GM12878 (cell line): Measurements from ENCODE around the gene MOGAT3. TPM values are rescaled to one million over a fixed set of nuclear protein-coding genes. Genes with fewer than 3 reads are reported as not detected.

Source experiments
- ATAC-seq: fragments of 200-7000 bp; cut with Tn5 transposase; 3 replicates; pipeline ENCODE4 v1.9.1; 2020; ENCODE audit warnings: mild to moderate bottlenecking, moderate library complexity
- BruUV-seq: library from RNA; stranded (reverse); fragments of 400-500 nt; replicated peaks from 2 replicates; lab custom pipeline; 2021; lab: Mats Ljungman, UMichigan
- CTCF ChIA-PET: fragments of 300-600 bp; sonication (Branson Sonifier 250); formaldehyde crosslinking; extraction: SDS; loops from one replicate; lab custom pipeline; 2021; ENCODE audit warnings: inconsistent platforms; lab: Yijun Ruan, JAX
- POLR2A ChIA-PET: fragments of 350-600 bp; formaldehyde crosslinking; extraction: SDS; loops from one replicate; lab custom pipeline; 2021; ENCODE audit warnings: inconsistent platforms; lab: Charles Lee
- RAD21 ChIA-PET: fragments of 300-600 bp; sonication (Branson Sonifier 250); formaldehyde crosslinking; loops from one replicate; lab custom pipeline; 2023; ENCODE audit warnings: antibody characterized with exemption; ENCODE audit not compliant: unreplicated experiment; lab: Charles Lee
- SMC1A ChIA-PET: fragments of 300-600 bp; sonication (Branson Sonifier 250); formaldehyde crosslinking; loops from one replicate; lab custom pipeline; 2023; ENCODE audit not compliant: unreplicated experiment, uncharacterized antibody; lab: Charles Lee
- DNase-seq: peaks from one replicate; pipeline ENCODE4 v3.0.0-alpha.2; 2011; ENCODE audit warnings: low read depth, low spot score
- FAIRE-seq: peaks from 3 replicates; lab custom pipeline; 2011; peaks lifted over from hg19 to GRCh38; lab: Jason Lieb, UNC
- H2AFZ ChIP-seq: 2 replicates; pipeline ENCODE4 v1.6.0; 2011; ENCODE audit warnings: low read depth, low read length, control low read depth; ENCODE audit not compliant: control insufficient read depth
- H3K27ac ChIP-seq: 2 replicates; pipeline ENCODE4 v1.5.1; 2011; ENCODE audit warnings: control low read depth; ENCODE audit not compliant: control insufficient read depth, insufficient read depth
- H3K27me3 ChIP-seq, 2 experiments: replicated peaks in 1 of 2; 2 replicates each; pipeline versions ENCODE4 v1.6.0 to v1.6.1; 2011; ENCODE audit warnings: low read length in 1 of 2; ENCODE audit not compliant: control insufficient read depth in 2 of 2, insufficient read depth in 2 of 2
- H3K36me3 ChIP-seq, 2 experiments: 2 replicates each; pipeline ENCODE4 v1.5.1; 2011; ENCODE audit warnings: low read length in 1 of 2; ENCODE audit not compliant: control insufficient read depth in 2 of 2, insufficient read depth in 2 of 2
- H3K4me1 ChIP-seq: 2 replicates; pipeline ENCODE4 v1.6.1; 2011; ENCODE audit warnings: mild to moderate bottlenecking, low read length, moderate library complexity, mixed read lengths; ENCODE audit not compliant: control insufficient read depth, insufficient read depth
- H3K4me2 ChIP-seq: 2 replicates; pipeline ENCODE4 v1.6.0; 2011; ENCODE audit warnings: control low read depth; ENCODE audit not compliant: control insufficient read depth, insufficient read depth
- H3K4me3 ChIP-seq: fragments of 200-600 bp; sonication (generic); 2 replicates; pipeline ENCODE4 v1.5.1; 2016
- H3K79me2 ChIP-seq: 2 replicates; pipeline ENCODE4 v1.6.0; 2011; ENCODE audit warnings: low read length; ENCODE audit not compliant: control insufficient read depth, insufficient read depth
- H3K9ac ChIP-seq: 2 replicates; pipeline ENCODE4 v1.8.0; 2011; ENCODE audit warnings: low read length, control low read depth, mixed read lengths; ENCODE audit not compliant: control insufficient read depth, insufficient read depth
- H3K9me3 ChIP-seq: replicated peaks from 3 replicates; pipeline ENCODE4 v1.5.1; 2011; ENCODE audit warnings: mild to moderate bottlenecking, low read length; ENCODE audit not compliant: control insufficient read depth, insufficient read depth
- H4K20me1 ChIP-seq: 2 replicates; pipeline ENCODE4 v1.6.0; 2011; ENCODE audit not compliant: control insufficient read depth, insufficient read depth
- BHLHE40 ChIP-seq, 2 experiments: fragments of 450-650 bp in 1 of 2; IDR thresholded peaks; 2 replicates each; pipeline ENCODE4 v1.6.1; 2011 to 2017; ENCODE audit warnings: low read depth in 2 of 2, borderline replicate concordance in 1 of 2, improper control_type of control experiment in 1 of 2, low read length in 1 of 2, mild to moderate bottlenecking in 1 of 2
- EP300 ChIP-seq, 2 experiments: fragments of 150-350 bp in 1 of 2; IDR thresholded peaks; 2 replicates each; pipeline ENCODE4 v1.6.1; 2011 to 2012; ENCODE audit warnings: low read depth in 2 of 2, low read length in 2 of 2, borderline replicate concordance in 1 of 2, improper control_type of control experiment in 1 of 2, inconsistent platforms in 1 of 2; ENCODE audit not compliant: control insufficient read depth in 1 of 2
- FOXK2 ChIP-seq: fragments of 450-650 bp; IDR thresholded peaks from 2 replicates; pipeline ENCODE4 v1.6.1; 2017; ENCODE audit warnings: mild to moderate bottlenecking, moderate library complexity
- HDGF ChIP-seq: fragments of 450-650 bp; IDR thresholded peaks from 2 replicates; pipeline ENCODE4 v1.6.1; 2016; ENCODE audit warnings: antibody characterized with exemption
- IRF4 ChIP-seq: IDR thresholded peaks from 2 replicates; pipeline ENCODE4 v1.6.1; 2011; ENCODE audit warnings: low read depth, low read length
- KDM1A ChIP-seq: fragments of 200-600 bp; sonication (generic); IDR thresholded peaks from 2 replicates; pipeline ENCODE4 v1.6.1; 2016; ENCODE audit warnings: borderline replicate concordance
- KLF5 ChIP-seq: fragments of 450-650 bp; IDR thresholded peaks from 2 replicates; pipeline ENCODE4 v1.6.1; 2014; ENCODE audit warnings: mild to moderate bottlenecking; ENCODE audit not compliant: partially characterized antibody
- MYB ChIP-seq: fragments of 150-350 bp; IDR thresholded peaks from 2 replicates; pipeline ENCODE4 v1.6.1; 2014; ENCODE audit warnings: mild to moderate bottlenecking, low read depth, low read length, borderline replicate concordance
- NBN ChIP-seq: fragments of 450-650 bp; IDR thresholded peaks from 2 replicates; pipeline ENCODE4 v1.6.1; 2016
- NFIC ChIP-seq: IDR thresholded peaks from 2 replicates; pipeline ENCODE4 v1.6.1; 2012; ENCODE audit warnings: low read depth, mild to moderate bottlenecking, inconsistent platforms, low read length, moderate library complexity
- NFYB ChIP-seq: IDR thresholded peaks from 2 replicates; pipeline ENCODE4 v1.6.1; 2011; ENCODE audit warnings: low read depth, mild to moderate bottlenecking, low read length, improper control_type of control experiment, moderate library complexity; ENCODE audit not compliant: insufficient read depth
- POLR2AphosphoS2 ChIP-seq: IDR thresholded peaks from 2 replicates; pipeline ENCODE4 v1.6.1; 2011; ENCODE audit warnings: low read depth, mild to moderate bottlenecking, low read length, improper control_type of control experiment, moderate library complexity
- SMAD5 ChIP-seq: IDR thresholded peaks from 2 replicates; pipeline ENCODE4 v1.6.1; 2016; ENCODE audit warnings: antibody characterized with exemption, low read depth
- SMC3 ChIP-seq: IDR thresholded peaks from 2 replicates; pipeline ENCODE4 v1.6.1; 2011; ENCODE audit warnings: low read length, improper control_type of control experiment, borderline replicate concordance
- SRF ChIP-seq, 2 experiments: IDR thresholded peaks; 2 replicates each; pipeline ENCODE4 v1.6.1; 2011; ENCODE audit warnings: low read depth in 2 of 2, low read length in 2 of 2, mild to moderate bottlenecking in 1 of 2, moderate library complexity in 1 of 2
- TCF3 ChIP-seq: IDR thresholded peaks from 2 replicates; pipeline ENCODE4 v1.6.1; 2012; ENCODE audit warnings: low read depth, mild to moderate bottlenecking, low read length, borderline replicate concordance; ENCODE audit not compliant: insufficient read depth
- USF1 ChIP-seq: IDR thresholded peaks from 2 replicates; pipeline ENCODE4 v1.6.1; 2011; ENCODE audit warnings: borderline replicate concordance, low read depth, mild to moderate bottlenecking, moderate library complexity, mixed read lengths, low read length; ENCODE audit not compliant: insufficient read depth; ENCODE audit errors: extremely low read length
- YY1 ChIP-seq: IDR thresholded peaks from 2 replicates; pipeline ENCODE4 v1.6.1; 2011; ENCODE audit warnings: low read depth, mild to moderate bottlenecking, low read length
- ZNF384 ChIP-seq: IDR thresholded peaks from 2 replicates; pipeline ENCODE4 v1.6.1; 2012; ENCODE audit warnings: low read depth, mild to moderate bottlenecking, low read length, improper control_type of control experiment, borderline replicate concordance
- WGBS: methylation state at CpG from one replicate; pipeline ENCODE4 v1.1.6; 2016; ENCODE audit warnings: low lambda C conversion rate; ENCODE audit not compliant: insufficient replicate concordance, insufficient coverage; ENCODE audit errors: missing lambda C conversion rate; 5-methylcytosine and 5-hydroxymethylcytosine counted together
- in situ Hi-C: fragments of 300-500 bp; cut with MboI; formaldehyde crosslinking; loops from 9 replicates; pipeline ENCODE4 v1.14.3; 2018; ENCODE audit warnings: mixed read lengths
- intact Hi-C: fragments of 100-400 bp; cut with micrococcal nuclease; formaldehyde crosslinking; loops from one replicate; pipeline ENCODE4 v1.14.2; 2022; ENCODE audit not compliant: unreplicated experiment
- polyA plus RNA-seq, 11 experiments: library from polyadenylated mRNA; depleted of rRNA in 4 of 11; unstranded in 6 of 11; stranded (reverse) in 5 of 11; fragments of >200 nt; fragmentation: Nextera tagmentation in 4 of 11; fragmentation: Illumina TruSeq in 1 of 11; extraction: Ambion mirVana in 4 of 11; extraction: Trizol in 1 of 11; gene quantifications; 1 replicate in 1 of 11; 2 replicates in 10 of 11; pipeline versions ENCODE4 v1.2.1 to v1.2.3, GENCODE V29; 2011 to 2016; ENCODE audit warnings: inconsistent platforms in 2 of 11, missing spikeins in 2 of 11, low read depth in 1 of 11
- total RNA-seq, 4 experiments: library from RNA; depleted of rRNA in 3 of 4; stranded (reverse); fragments of >200 nt in 3 of 4; fragmentation: Illumina TruSeq in 1 of 4; extraction: Trizol in 1 of 4; gene quantifications; 2 replicates each; pipeline versions ENCODE4 v1.2.1 to v1.2.3, GENCODE V29; 2013 to 2021
- TF ChIP-seq, protein P1 (sequence below): fragments of 450-650 bp; formaldehyde crosslinking; IDR thresholded peaks from 2 replicates; pipeline ENCODE4 v1.4.0; 2022; ENCODE audit warnings: mild to moderate bottlenecking, moderate library complexity

Gene MOGAT3
- total and polyA plus RNA-seq, 10 of the 15 experiments (the other 5 are each of a cell fraction or from before 2014, with no cell fraction given) = 0.11 TPM; not detected in 9

GRCh38 chr7:101223528-101223927 lies 22.7 kb upstream of the MOGAT3 start:
- POLR2A ChIA-PET = no interaction called here
- no peak overlapping the region for H3K27ac ChIP-seq
- in situ Hi-C loops (no loop called here), intact Hi-C loops (no loop called here)
- WGBS = 95% methylated on average over 13 of the region's 15 CpGs
- BruUV-seq = no TSS peak
- H3K79me2 ChIP-seq = peaks cover 6% of the 10 kb centered on the region
- ATAC-seq = no peak
- H3K9me3 ChIP-seq = no peaks in the 10 kb centered on the region
- no peak overlapping the region for H3K4me2 ChIP-seq
- CTCF ChIA-PET = no interaction called here
- no peak overlapping the region for H3K9ac ChIP-seq
- H3K36me3 ChIP-seq = peaks cover 7 to 9% of the 10 kb centered on the region in 2 experiments
- no peaks in the 10 kb centered on the region for H3K4me1 ChIP-seq
- SMC1A ChIA-PET = no interaction called here
- DNase-seq = no peak
- no peaks in the 10 kb centered on the region for H3K27me3 ChIP-seq
- no peak for FAIRE-seq
- H4K20me1 ChIP-seq = no peaks in the 10 kb centered on the region
- no peak overlapping the region for H2AFZ ChIP-seq
- no peak overlapping the region for H3K4me3 ChIP-seq
- TF ChIP-seq MYB (no peak), TCF3 (no peak), KDM1A (no peak), SMAD5 (no peak), SRF (IDR thresholded peaks at IDR 0.05; ENCODE audit: low read depth in 2 of 2, low read length in 2 of 2) (no peak), ZNF384 (no peak), BHLHE40 (IDR thresholded peaks at IDR 0.05; ENCODE audit: borderline replicate concordance in 1 of 2, low read depth in 2 of 2, low read length in 1 of 2) (no peak), NBN (no peak), POLR2AphosphoS2 (no peak), NFIC (no peak), EP300 (IDR thresholded peaks at IDR 0.05; ENCODE audit: borderline replicate concordance in 1 of 2, control insufficient read depth in 1 of 2, low read depth in 2 of 2, low read length in 2 of 2) (no peak), IRF4 (no peak), USF1 (no peak), YY1 (no peak), KLF5 (no peak), HDGF (no peak), SMC3 (no peak), NFYB (no peak), FOXK2 (no peak)
- TF ChIP-seq, protein P1, sequence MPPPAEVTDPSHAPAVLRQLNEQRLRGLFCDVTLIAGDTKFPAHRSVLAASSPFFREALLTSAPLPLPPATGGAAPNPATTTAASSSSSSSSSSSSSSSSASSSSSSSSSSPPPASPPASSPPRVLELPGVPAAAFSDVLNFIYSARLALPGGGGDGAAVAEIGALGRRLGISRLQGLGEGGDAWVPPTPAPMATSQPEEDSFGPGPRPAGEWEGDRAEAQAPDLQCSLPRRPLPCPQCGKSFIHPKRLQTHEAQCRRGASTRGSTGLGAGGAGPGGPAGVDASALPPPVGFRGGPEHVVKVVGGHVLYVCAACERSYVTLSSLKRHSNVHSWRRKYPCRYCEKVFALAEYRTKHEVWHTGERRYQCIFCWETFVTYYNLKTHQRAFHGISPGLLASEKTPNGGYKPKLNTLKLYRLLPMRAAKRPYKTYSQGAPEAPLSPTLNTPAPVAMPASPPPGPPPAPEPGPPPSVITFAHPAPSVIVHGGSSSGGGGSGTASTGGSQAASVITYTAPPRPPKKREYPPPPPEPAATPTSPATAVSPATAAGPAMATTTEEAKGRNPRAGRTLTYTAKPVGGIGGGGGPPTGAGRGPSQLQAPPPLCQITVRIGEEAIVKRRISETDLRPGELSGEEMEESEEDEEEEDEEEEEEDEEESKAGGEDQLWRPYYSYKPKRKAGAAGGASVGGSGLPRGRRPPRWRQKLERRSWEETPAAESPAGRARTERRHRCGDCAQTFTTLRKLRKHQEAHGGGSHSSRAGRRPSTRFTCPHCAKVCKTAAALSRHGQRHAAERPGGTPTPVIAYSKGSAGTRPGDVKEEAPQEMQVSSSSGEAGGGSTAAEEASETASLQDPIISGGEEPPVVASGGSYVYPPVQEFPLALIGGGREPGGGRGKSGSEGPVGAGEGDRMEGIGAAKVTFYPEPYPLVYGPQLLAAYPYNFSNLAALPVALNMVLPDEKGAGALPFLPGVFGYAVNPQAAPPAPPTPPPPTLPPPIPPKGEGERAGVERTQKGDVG (CRISPR knock-in tag) = no peak
- RAD21 ChIA-PET = no interaction called here
